WTC11 (cell line): ENCODE measurements around the gene TDP2. TPM values are rescaled to one million over a fixed set of nuclear protein-coding genes. Genes with fewer than 3 reads are reported as not detected.

ENCODE experiments used
- ATF2 ChIP-seq: sonication (generic); formaldehyde crosslinking; IDR thresholded peaks from 2 replicates; pipeline ENCODE4 v1.8.1; 2022; ENCODE audit warnings: low read depth, missing genetic modification reagents, borderline replicate concordance
- CREM ChIP-seq: sonication (generic); formaldehyde crosslinking; IDR thresholded peaks from 2 replicates; pipeline ENCODE4 v1.8.1; 2022; ENCODE audit warnings: mild to moderate bottlenecking, missing genetic modification reagents, moderate library complexity
- CTCF ChIP-seq: fragments of 200-600 bp; IDR thresholded peaks from 2 replicates; pipeline ENCODE4 v1.8.0; 2022; ENCODE audit warnings: antibody characterized with exemption
- ESRRA ChIP-seq: sonication (generic); formaldehyde crosslinking; IDR thresholded peaks from 2 replicates; pipeline ENCODE4 v1.8.1; 2022; ENCODE audit warnings: mild to moderate bottlenecking, missing genetic modification reagents, borderline replicate concordance
- FOXP4 ChIP-seq: sonication (generic); formaldehyde crosslinking; IDR thresholded peaks from 2 replicates; pipeline ENCODE4 v1.8.0; 2022; ENCODE audit warnings: mild to moderate bottlenecking, missing genetic modification reagents
- GTF2I ChIP-seq: fragments of 250-450 bp; sonication (Bioruptor Pico); conservative IDR thresholded peaks from 2 replicates; pipeline ENCODE4 v1.4.0; 2021; ENCODE audit warnings: mild to moderate bottlenecking
- HMGA2 ChIP-seq: fragments of 250-450 bp; sonication (Bioruptor Pico); IDR thresholded peaks from 2 replicates; pipeline ENCODE4 v1.4.0; 2021; ENCODE audit warnings: mild to moderate bottlenecking, moderate library complexity
- PRRX2 ChIP-seq: fragments of 250-450 bp; sonication (Bioruptor Pico); IDR thresholded peaks from 2 replicates; pipeline ENCODE4 v1.8.0; 2021; ENCODE audit warnings: mild to moderate bottlenecking
- RELA ChIP-seq: sonication (generic); formaldehyde crosslinking; IDR thresholded peaks from 2 replicates; pipeline ENCODE4 v1.8.1; 2022; ENCODE audit warnings: missing genetic modification reagents, mild to moderate bottlenecking, borderline replicate concordance
- total RNA-seq: library from RNA; stranded (reverse); gene quantifications from 3 replicates; pipeline ENCODE4 v1.2.3, GENCODE V29; 2021
- TF ChIP-seq, protein P1 (sequence below): sonication (generic); formaldehyde crosslinking; IDR thresholded peaks from 2 replicates; pipeline ENCODE4 v1.8.0; 2023; ENCODE audit warnings: missing genetic modification reagents, mild to moderate bottlenecking, borderline replicate concordance
- TF ChIP-seq, protein P2 (sequence below): fragments of 250-450 bp; sonication (Bioruptor Pico); IDR thresholded peaks from 2 replicates; pipeline ENCODE4 v1.9.0; 2021; ENCODE audit warnings: moderate library complexity, mild to moderate bottlenecking, inconsistent platforms, borderline replicate concordance
- TF ChIP-seq, protein P3 (sequence below): sonication (generic); formaldehyde crosslinking; IDR thresholded peaks from 2 replicates; pipeline ENCODE4 v1.8.1; 2023; ENCODE audit warnings: mild to moderate bottlenecking, missing genetic modification reagents, borderline replicate concordance

TDP2 gene
- total RNA-seq, 1 experiment from 2014 or later: 49.1 TPM

DNA sequence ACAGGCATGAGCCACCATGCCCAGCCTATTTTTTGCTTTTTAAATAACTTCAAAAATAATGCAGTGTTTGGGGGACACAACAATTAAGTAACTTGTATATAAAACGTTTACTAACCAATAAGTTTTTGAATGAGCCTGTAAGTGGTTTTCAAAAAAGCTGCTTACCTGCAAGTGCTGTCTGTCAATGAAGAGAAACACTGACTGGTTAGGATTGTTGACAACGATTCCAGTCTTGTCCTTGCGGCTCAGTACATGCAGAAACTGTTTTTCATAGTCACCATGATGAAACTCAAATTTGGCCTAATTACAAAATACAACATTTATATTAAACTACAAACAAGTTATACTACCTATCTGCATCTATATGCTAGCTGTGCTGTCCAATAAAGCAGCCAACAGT, 41.9 kb upstream of the TDP2 start (continued):
- TF ChIP-seq, protein P1, sequence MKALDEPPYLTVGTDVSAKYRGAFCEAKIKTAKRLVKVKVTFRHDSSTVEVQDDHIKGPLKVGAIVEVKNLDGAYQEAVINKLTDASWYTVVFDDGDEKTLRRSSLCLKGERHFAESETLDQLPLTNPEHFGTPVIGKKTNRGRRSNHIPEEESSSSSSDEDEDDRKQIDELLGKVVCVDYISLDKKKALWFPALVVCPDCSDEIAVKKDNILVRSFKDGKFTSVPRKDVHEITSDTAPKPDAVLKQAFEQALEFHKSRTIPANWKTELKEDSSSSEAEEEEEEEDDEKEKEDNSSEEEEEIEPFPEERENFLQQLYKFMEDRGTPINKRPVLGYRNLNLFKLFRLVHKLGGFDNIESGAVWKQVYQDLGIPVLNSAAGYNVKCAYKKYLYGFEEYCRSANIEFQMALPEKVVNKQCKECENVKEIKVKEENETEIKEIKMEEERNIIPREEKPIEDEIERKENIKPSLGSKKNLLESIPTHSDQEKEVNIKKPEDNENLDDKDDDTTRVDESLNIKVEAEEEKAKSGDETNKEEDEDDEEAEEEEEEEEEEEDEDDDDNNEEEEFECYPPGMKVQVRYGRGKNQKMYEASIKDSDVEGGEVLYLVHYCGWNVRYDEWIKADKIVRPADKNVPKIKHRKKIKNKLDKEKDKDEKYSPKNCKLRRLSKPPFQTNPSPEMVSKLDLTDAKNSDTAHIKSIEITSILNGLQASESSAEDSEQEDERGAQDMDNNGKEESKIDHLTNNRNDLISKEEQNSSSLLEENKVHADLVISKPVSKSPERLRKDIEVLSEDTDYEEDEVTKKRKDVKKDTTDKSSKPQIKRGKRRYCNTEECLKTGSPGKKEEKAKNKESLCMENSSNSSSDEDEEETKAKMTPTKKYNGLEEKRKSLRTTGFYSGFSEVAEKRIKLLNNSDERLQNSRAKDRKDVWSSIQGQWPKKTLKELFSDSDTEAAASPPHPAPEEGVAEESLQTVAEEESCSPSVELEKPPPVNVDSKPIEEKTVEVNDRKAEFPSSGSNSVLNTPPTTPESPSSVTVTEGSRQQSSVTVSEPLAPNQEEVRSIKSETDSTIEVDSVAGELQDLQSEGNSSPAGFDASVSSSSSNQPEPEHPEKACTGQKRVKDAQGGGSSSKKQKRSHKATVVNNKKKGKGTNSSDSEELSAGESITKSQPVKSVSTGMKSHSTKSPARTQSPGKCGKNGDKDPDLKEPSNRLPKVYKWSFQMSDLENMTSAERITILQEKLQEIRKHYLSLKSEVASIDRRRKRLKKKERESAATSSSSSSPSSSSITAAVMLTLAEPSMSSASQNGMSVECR: no peak
- TF ChIP-seq, protein P2, sequence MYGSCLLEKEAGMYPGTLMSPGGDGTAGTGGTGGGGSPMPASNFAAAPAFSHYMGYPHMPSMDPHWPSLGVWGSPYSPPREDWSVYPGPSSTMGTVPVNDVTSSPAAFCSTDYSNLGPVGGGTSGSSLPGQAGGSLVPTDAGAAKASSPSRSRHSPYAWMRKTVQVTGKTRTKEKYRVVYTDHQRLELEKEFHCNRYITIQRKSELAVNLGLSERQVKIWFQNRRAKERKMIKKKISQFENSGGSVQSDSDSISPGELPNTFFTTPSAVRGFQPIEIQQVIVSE: no peak
- TF ChIP-seq HMGA2 (CRISPR knock-in tag): no peak
- TF ChIP-seq ESRRA (CRISPR knock-in tag): no peak
- TF ChIP-seq CREM (CRISPR knock-in tag): no peak
- TF ChIP-seq CTCF: no peak
- TF ChIP-seq ATF2 (CRISPR knock-in tag): no peak
- TF ChIP-seq RELA (CRISPR knock-in tag): no peak
- no peak for TF ChIP-seq PRRX2 (CRISPR knock-in tag)
- no peak for TF ChIP-seq GTF2I
- TF ChIP-seq FOXP4 (CRISPR knock-in tag): no peak
- TF ChIP-seq, protein P3, sequence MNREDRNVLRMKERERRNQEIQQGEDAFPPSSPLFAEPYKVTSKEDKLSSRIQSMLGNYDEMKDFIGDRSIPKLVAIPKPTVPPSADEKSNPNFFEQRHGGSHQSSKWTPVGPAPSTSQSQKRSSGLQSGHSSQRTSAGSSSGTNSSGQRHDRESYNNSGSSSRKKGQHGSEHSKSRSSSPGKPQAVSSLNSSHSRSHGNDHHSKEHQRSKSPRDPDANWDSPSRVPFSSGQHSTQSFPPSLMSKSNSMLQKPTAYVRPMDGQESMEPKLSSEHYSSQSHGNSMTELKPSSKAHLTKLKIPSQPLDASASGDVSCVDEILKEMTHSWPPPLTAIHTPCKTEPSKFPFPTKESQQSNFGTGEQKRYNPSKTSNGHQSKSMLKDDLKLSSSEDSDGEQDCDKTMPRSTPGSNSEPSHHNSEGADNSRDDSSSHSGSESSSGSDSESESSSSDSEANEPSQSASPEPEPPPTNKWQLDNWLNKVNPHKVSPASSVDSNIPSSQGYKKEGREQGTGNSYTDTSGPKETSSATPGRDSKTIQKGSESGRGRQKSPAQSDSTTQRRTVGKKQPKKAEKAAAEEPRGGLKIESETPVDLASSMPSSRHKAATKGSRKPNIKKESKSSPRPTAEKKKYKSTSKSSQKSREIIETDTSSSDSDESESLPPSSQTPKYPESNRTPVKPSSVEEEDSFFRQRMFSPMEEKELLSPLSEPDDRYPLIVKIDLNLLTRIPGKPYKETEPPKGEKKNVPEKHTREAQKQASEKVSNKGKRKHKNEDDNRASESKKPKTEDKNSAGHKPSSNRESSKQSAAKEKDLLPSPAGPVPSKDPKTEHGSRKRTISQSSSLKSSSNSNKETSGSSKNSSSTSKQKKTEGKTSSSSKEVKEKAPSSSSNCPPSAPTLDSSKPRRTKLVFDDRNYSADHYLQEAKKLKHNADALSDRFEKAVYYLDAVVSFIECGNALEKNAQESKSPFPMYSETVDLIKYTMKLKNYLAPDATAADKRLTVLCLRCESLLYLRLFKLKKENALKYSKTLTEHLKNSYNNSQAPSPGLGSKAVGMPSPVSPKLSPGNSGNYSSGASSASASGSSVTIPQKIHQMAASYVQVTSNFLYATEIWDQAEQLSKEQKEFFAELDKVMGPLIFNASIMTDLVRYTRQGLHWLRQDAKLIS (CRISPR knock-in tag): no peak
